GM12878 (cell line): ENCODE data around the gene PRCP. TPM values are rescaled to one million over a fixed set of nuclear protein-coding genes. Genes with fewer than 3 reads are reported as not detected.

Experiments used
- ATAC-seq: fragments of 200-7000 bp; cut with Tn5 transposase; 3 replicates; pipeline ENCODE4 v1.9.1; 2020; ENCODE audit warnings: mild to moderate bottlenecking, moderate library complexity
- BruUV-seq: library from RNA; stranded (reverse); fragments of 400-500 nt; replicated peaks from 2 replicates; lab custom pipeline; 2021; lab: Mats Ljungman, UMichigan
- CTCF ChIA-PET: fragments of 300-600 bp; sonication (Branson Sonifier 250); formaldehyde crosslinking; extraction: SDS; loops from one replicate; lab custom pipeline; 2021; ENCODE audit warnings: inconsistent platforms; lab: Yijun Ruan, JAX
- POLR2A ChIA-PET: fragments of 350-600 bp; formaldehyde crosslinking; extraction: SDS; loops from one replicate; lab custom pipeline; 2021; ENCODE audit warnings: inconsistent platforms; lab: Charles Lee
- RAD21 ChIA-PET: fragments of 300-600 bp; sonication (Branson Sonifier 250); formaldehyde crosslinking; loops from one replicate; lab custom pipeline; 2023; ENCODE audit warnings: antibody characterized with exemption; ENCODE audit not compliant: unreplicated experiment; lab: Charles Lee
- SMC1A ChIA-PET: fragments of 300-600 bp; sonication (Branson Sonifier 250); formaldehyde crosslinking; loops from one replicate; lab custom pipeline; 2023; ENCODE audit not compliant: unreplicated experiment, uncharacterized antibody; lab: Charles Lee
- DNase-seq: peaks from one replicate; pipeline ENCODE4 v3.0.0-alpha.2; 2011; ENCODE audit warnings: low read depth, low spot score
- FAIRE-seq: peaks from 3 replicates; lab custom pipeline; 2011; peaks lifted over from hg19 to GRCh38; lab: Jason Lieb, UNC
- H2AFZ ChIP-seq: 2 replicates; pipeline ENCODE4 v1.6.0; 2011; ENCODE audit warnings: low read depth, low read length, control low read depth; ENCODE audit not compliant: control insufficient read depth
- H3K27ac ChIP-seq: 2 replicates; pipeline ENCODE4 v1.5.1; 2011; ENCODE audit warnings: control low read depth; ENCODE audit not compliant: control insufficient read depth, insufficient read depth
- H3K27me3 ChIP-seq, 2 experiments: replicated peaks in 1 of 2; 2 replicates each; pipeline versions ENCODE4 v1.6.0 to v1.6.1; 2011; ENCODE audit warnings: low read length in 1 of 2; ENCODE audit not compliant: control insufficient read depth in 2 of 2, insufficient read depth in 2 of 2
- H3K36me3 ChIP-seq, 2 experiments: 2 replicates each; pipeline ENCODE4 v1.5.1; 2011; ENCODE audit warnings: low read length in 1 of 2; ENCODE audit not compliant: control insufficient read depth in 2 of 2, insufficient read depth in 2 of 2
- H3K4me1 ChIP-seq: 2 replicates; pipeline ENCODE4 v1.6.1; 2011; ENCODE audit warnings: mild to moderate bottlenecking, low read length, moderate library complexity, mixed read lengths; ENCODE audit not compliant: control insufficient read depth, insufficient read depth
- H3K4me2 ChIP-seq: 2 replicates; pipeline ENCODE4 v1.6.0; 2011; ENCODE audit warnings: control low read depth; ENCODE audit not compliant: control insufficient read depth, insufficient read depth
- H3K4me3 ChIP-seq: fragments of 200-600 bp; sonication (generic); 2 replicates; pipeline ENCODE4 v1.5.1; 2016
- H3K79me2 ChIP-seq: 2 replicates; pipeline ENCODE4 v1.6.0; 2011; ENCODE audit warnings: low read length; ENCODE audit not compliant: control insufficient read depth, insufficient read depth
- H3K9ac ChIP-seq: 2 replicates; pipeline ENCODE4 v1.8.0; 2011; ENCODE audit warnings: low read length, control low read depth, mixed read lengths; ENCODE audit not compliant: control insufficient read depth, insufficient read depth
- H3K9me3 ChIP-seq: replicated peaks from 3 replicates; pipeline ENCODE4 v1.5.1; 2011; ENCODE audit warnings: mild to moderate bottlenecking, low read length; ENCODE audit not compliant: control insufficient read depth, insufficient read depth
- H4K20me1 ChIP-seq: 2 replicates; pipeline ENCODE4 v1.6.0; 2011; ENCODE audit not compliant: control insufficient read depth, insufficient read depth
- CTCF ChIP-seq, 3 experiments: IDR thresholded peaks in 2 of 3; conservative IDR thresholded peaks in 1 of 3; 2 replicates each; pipeline ENCODE4 v1.5.1; 2011; ENCODE audit warnings: low read depth in 3 of 3, low read length in 3 of 3, mild to moderate bottlenecking in 3 of 3, control low read depth in 2 of 3, moderate library complexity in 2 of 3, inconsistent platforms in 1 of 3, mixed read lengths in 1 of 3; ENCODE audit not compliant: control insufficient read depth in 2 of 3, insufficient read depth in 1 of 3; ENCODE audit errors: extremely low read depth in 1 of 3
- FOS ChIP-seq: IDR thresholded peaks from 3 replicates; pipeline ENCODE4 v1.6.1; 2011; ENCODE audit warnings: borderline replicate concordance; ENCODE audit not compliant: insufficient read length; ENCODE audit errors: extremely low read depth
- IRF4 ChIP-seq: IDR thresholded peaks from 2 replicates; pipeline ENCODE4 v1.6.1; 2011; ENCODE audit warnings: low read depth, low read length
- JUNB ChIP-seq: IDR thresholded peaks from 2 replicates; pipeline ENCODE4 v1.6.1; 2016; ENCODE audit warnings: antibody characterized with exemption, mild to moderate bottlenecking
- NBN ChIP-seq: fragments of 450-650 bp; IDR thresholded peaks from 2 replicates; pipeline ENCODE4 v1.6.1; 2016
- RAD21 ChIP-seq: IDR thresholded peaks from 2 replicates; pipeline ENCODE4 v1.6.1; 2011; ENCODE audit warnings: mild to moderate bottlenecking, low read depth, low read length, moderate library complexity; ENCODE audit not compliant: insufficient read depth
- SMC3 ChIP-seq: IDR thresholded peaks from 2 replicates; pipeline ENCODE4 v1.6.1; 2011; ENCODE audit warnings: low read length, improper control_type of control experiment, borderline replicate concordance
- SREBF1 ChIP-seq: IDR thresholded peaks from 2 replicates; pipeline ENCODE4 v1.6.1; 2012; ENCODE audit warnings: mild to moderate bottlenecking, low read length
- YY1 ChIP-seq: IDR thresholded peaks from 2 replicates; pipeline ENCODE4 v1.6.1; 2011; ENCODE audit warnings: low read depth, mild to moderate bottlenecking, low read length
- in situ Hi-C: fragments of 300-500 bp; cut with MboI; formaldehyde crosslinking; loops from 9 replicates; pipeline ENCODE4 v1.14.3; 2018; ENCODE audit warnings: mixed read lengths
- intact Hi-C: fragments of 100-400 bp; cut with micrococcal nuclease; formaldehyde crosslinking; loops from one replicate; pipeline ENCODE4 v1.14.2; 2022; ENCODE audit not compliant: unreplicated experiment
- polyA plus RNA-seq, 11 experiments: library from polyadenylated mRNA; depleted of rRNA in 4 of 11; unstranded in 6 of 11; stranded (reverse) in 5 of 11; fragments of >200 nt; fragmentation: Nextera tagmentation in 4 of 11; fragmentation: Illumina TruSeq in 1 of 11; extraction: Ambion mirVana in 4 of 11; extraction: Trizol in 1 of 11; gene quantifications; 1 replicate in 1 of 11; 2 replicates in 10 of 11; pipeline versions ENCODE4 v1.2.1 to v1.2.3, GENCODE V29; 2011 to 2016; ENCODE audit warnings: inconsistent platforms in 2 of 11, missing spikeins in 2 of 11, low read depth in 1 of 11
- total RNA-seq, 4 experiments: library from RNA; depleted of rRNA in 3 of 4; stranded (reverse); fragments of >200 nt in 3 of 4; fragmentation: Illumina TruSeq in 1 of 4; extraction: Trizol in 1 of 4; gene quantifications; 2 replicates each; pipeline versions ENCODE4 v1.2.1 to v1.2.3, GENCODE V29; 2013 to 2021
- TF ChIP-seq, protein P1 (sequence below): IDR thresholded peaks from 2 replicates; pipeline ENCODE4 v1.6.1; 2012; ENCODE audit warnings: improper control_type of control experiment, low read depth, low read length; ENCODE audit not compliant: insufficient replicate concordance

The PRCP gene
- total and polyA plus RNA-seq, 10 of the 15 experiments (the other 5 are each of a cell fraction or from before 2014, with no cell fraction given): 14.9 to 43.6 (median 20.0) TPM

- ChIA-PET RAD21 (interaction anchor here (0.6 to 2.2 kb wide), 10 partner anchors 17 to 136 kb away, joined by 3 to 8 read pairs (median 4); no protein-coding TSS in a partner anchor), POLR2A (no interaction called here), SMC1A (interaction anchor here (0.9 to 2.8 kb wide), 8 partner anchors 18 to 144 kb away, joined by 3 to 10 read pairs (median 4); partner anchors contain the start of gene RAB30), CTCF (interaction anchor here (0.5 to 2.6 kb wide), 23 partner anchors 14 to 356 kb away, joined by 3 to 10 read pairs (median 4); partner anchors contain the start of genes DDIAS and PCF11)
- in situ Hi-C loops: no loop called here
- H2AFZ ChIP-seq: no peak overlapping the region; the same call in 1 of the 2 replicates
- FAIRE-seq: peak; percentile 71
- H3K9ac ChIP-seq: no peak overlapping the region
- TF ChIP-seq SREBF1 (no peak), CTCF (IDR thresholded peaks at IDR 0.05 in 2 of 3, conservative IDR thresholded peaks at IDR 0.05 in 1 of 3; ENCODE audit: control insufficient read depth in 2 of 3, extremely low read depth in 1 of 3, insufficient read depth in 1 of 3, low read depth in 3 of 3, low read length in 3 of 3) (peak; percentile 73 to 77 (median 76)), YY1 (peak; percentile 48; the same call in 1 of the 2 replicates), JUNB (0 out of 2 replicates have a peak, but pooled peaks have one; percentile 11), RAD21 (peak; percentile 63), IRF4 (0 out of 2 replicates have a peak, but pooled peaks have one; percentile 16), NBN (peak; percentile 33; the same call in 1 of the 2 replicates), SMC3 (peak; percentile 74; the same call in 1 of the 2 replicates), FOS (no peak)
- TF ChIP-seq, protein P1, sequence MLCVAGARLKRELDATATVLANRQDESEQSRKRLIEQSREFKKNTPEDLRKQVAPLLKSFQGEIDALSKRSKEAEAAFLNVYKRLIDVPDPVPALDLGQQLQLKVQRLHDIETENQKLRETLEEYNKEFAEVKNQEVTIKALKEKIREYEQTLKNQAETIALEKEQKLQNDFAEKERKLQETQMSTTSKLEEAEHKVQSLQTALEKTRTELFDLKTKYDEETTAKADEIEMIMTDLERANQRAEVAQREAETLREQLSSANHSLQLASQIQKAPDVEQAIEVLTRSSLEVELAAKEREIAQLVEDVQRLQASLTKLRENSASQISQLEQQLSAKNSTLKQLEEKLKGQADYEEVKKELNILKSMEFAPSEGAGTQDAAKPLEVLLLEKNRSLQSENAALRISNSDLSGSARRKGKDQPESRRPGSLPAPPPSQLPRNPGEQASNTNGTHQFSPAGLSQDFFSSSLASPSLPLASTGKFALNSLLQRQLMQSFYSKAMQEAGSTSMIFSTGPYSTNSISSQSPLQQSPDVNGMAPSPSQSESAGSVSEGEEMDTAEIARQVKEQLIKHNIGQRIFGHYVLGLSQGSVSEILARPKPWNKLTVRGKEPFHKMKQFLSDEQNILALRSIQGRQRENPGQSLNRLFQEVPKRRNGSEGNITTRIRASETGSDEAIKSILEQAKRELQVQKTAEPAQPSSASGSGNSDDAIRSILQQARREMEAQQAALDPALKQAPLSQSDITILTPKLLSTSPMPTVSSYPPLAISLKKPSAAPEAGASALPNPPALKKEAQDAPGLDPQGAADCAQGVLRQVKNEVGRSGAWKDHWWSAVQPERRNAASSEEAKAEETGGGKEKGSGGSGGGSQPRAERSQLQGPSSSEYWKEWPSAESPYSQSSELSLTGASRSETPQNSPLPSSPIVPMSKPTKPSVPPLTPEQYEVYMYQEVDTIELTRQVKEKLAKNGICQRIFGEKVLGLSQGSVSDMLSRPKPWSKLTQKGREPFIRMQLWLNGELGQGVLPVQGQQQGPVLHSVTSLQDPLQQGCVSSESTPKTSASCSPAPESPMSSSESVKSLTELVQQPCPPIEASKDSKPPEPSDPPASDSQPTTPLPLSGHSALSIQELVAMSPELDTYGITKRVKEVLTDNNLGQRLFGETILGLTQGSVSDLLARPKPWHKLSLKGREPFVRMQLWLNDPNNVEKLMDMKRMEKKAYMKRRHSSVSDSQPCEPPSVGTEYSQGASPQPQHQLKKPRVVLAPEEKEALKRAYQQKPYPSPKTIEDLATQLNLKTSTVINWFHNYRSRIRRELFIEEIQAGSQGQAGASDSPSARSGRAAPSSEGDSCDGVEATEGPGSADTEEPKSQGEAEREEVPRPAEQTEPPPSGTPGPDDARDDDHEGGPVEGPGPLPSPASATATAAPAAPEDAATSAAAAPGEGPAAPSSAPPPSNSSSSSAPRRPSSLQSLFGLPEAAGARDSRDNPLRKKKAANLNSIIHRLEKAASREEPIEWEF: no peak
- no peaks in the 10 kb centered on the region for H4K20me1 ChIP-seq
- H3K4me3 ChIP-seq: no peak overlapping the region
- no TSS peak for BruUV-seq
- H3K9me3 ChIP-seq: no peaks in the 10 kb centered on the region
- peaks cover 1 to 2% of the 10 kb centered on the region in 2 experiments; a peak in 2 of 4 replicates for H3K36me3 ChIP-seq
- peaks cover 20% of the 10 kb centered on the region for H3K4me1 ChIP-seq
- H3K27ac ChIP-seq: no peak overlapping the region; the same call in 1 of the 2 replicates
- no peak overlapping the region; the same call in 1 of the 2 replicates for H3K4me2 ChIP-seq
- intact Hi-C loops: loop anchor here (1.0 to 5.0 kb wide), 4 partner anchors 21 to 143 kb away; partner anchors contain the start of gene RAB30
- H3K79me2 ChIP-seq: no peaks in the 10 kb centered on the region
- ATAC-seq: peak; percentile 93
- no peak for DNase-seq
- no peaks in the 10 kb centered on the region for H3K27me3 ChIP-seq
Measured at GRCh38 chr11:82927264-82927880, 27.1 kb upstream of the PRCP start.
